IPS-NIHi11 (cell line): ENCODE measurements around the gene TRAPPC2L.
"Not testable (repeated sequence)": the region's sequence is repeated elsewhere in the genome, so short reads cannot be mapped to it uniquely, and the experiment has no call there.

ENCODE experiments used
- DNase-seq: peaks from one replicate; pipeline ENCODE4 v3.0.0; 2012; ENCODE audit warnings: mixed read lengths, low spot score

TRAPPC2L gene

GRCh38 chr16:88893127-88893968 is 36.4 kb downstream of the TRAPPC2L start:
- DNase-seq, result no peak

DNA sequence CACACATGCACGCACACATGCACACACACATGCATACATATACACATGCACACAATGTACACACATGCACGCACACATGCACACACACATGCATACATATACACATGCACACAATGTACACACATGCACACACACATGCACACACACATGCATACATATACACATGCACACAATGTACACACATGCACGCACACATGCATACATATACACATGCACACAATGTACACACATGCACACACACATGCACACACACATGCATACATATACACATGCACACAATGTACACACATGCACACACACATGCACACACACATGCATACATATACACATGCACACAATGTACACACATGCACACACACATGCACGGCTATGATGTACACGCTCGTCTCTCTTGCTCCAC is 37.3 kb downstream of the TRAPPC2L start:
- not testable (repeated sequence) for DNase-seq

- no peak for DNase-seq
These were observed 37.9 kb downstream of the TRAPPC2L start for GRCh38 chr16:88894681-88895300.

DNA sequence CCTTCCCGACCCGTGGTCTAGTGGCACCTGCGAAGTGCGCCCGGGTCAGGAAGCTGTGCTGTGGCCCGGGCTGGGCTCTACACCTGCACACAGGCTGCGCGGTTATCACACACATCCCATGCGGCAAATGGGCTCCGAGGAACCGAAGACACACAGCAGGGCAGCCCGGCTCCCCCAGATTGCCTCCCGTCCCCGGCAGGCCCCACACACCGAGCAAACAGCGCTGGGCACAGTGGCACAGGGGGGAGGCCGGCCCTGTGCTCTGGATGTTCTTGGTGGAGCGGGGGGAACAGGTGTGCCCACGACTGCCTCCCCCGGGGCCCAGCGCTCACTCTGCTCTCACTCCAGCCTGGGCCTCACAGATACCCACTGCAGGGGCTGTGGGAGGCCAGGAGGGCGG is 38.4 kb downstream of the TRAPPC2L start:
- no peak for DNase-seq

- no peak for DNase-seq
These were observed 39.5 kb downstream of the TRAPPC2L start for GRCh38 chr16:88896238-88897070.

DNA sequence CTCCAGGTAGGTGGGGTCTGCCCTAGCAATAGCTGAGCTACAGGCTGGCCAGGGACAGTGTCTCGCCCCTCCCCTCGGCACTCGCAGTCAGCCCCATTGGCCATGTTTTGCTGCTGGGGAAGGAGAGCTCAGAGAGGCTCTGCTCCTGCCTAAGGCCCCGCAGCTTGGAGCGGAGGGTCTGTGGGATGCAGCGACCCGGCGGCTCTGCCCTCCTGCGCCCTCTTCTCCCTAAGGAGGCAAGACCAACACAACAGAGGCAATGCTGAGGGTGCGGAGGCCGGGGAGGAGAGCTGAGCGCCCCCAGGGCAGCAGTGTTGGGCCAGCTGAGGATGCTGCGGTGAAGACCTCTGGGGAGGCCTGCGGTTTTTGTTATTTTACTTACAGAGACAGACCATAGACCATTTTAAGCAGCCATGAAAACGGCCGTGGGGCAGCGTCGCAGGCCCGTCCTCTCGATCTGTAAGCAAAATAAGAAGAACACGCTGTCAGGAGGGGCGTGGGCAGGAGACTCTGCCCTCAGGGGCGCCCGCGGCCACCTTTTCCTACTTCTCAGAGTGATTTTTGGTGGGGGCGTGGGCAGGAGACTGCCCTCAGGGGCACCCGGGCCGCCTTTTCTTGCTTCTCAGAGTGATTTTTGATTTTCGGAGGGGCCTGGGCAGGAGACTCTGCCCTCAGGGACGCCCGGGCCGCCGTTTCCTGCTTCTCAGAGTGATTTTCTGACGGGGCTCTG is 40.9 kb downstream of the TRAPPC2L start:
- DNase-seq, result no peak

DNA sequence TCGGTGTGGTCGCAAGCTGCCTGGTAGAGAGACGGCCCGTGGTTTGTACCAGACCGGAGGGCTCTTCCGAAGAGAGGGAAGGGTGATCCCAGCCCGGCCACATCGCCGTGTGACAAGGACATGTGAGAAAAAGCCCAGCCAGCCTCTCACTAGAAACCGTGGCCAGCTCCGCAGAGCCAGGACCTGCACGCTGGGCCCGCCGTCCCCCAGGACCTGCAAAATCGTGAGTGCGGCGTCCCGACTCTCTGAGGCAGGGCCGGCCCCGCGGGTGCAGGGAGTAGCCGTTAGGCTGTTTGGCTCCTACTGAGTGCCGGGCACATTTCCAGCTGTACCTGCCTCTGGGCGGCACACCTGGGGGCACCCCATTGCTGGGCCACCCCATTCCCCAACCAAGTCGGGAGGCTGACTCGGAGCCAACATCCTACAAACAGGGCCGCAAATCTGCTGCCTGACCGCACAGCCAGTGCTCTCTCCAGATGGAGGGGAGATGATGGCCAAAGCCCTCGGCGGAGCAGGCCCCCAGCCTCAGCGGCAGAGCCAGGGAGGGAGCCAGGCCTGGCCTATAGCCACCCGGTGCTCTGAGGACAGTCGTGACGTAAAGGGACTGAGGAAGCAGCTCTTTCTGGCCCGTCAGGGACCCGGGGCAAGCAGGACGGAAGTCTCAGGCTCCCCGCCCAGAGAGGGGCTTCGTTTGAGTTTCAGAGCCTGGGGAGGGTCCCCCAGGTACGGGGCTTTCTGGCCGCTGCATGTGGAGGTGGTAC is 43.2 kb downstream of the TRAPPC2L start:
- no peak for DNase-seq

- no peak for DNase-seq
These were observed 43.7 kb downstream of the TRAPPC2L start for GRCh38 chr16:88900662-88901052.

DNA sequence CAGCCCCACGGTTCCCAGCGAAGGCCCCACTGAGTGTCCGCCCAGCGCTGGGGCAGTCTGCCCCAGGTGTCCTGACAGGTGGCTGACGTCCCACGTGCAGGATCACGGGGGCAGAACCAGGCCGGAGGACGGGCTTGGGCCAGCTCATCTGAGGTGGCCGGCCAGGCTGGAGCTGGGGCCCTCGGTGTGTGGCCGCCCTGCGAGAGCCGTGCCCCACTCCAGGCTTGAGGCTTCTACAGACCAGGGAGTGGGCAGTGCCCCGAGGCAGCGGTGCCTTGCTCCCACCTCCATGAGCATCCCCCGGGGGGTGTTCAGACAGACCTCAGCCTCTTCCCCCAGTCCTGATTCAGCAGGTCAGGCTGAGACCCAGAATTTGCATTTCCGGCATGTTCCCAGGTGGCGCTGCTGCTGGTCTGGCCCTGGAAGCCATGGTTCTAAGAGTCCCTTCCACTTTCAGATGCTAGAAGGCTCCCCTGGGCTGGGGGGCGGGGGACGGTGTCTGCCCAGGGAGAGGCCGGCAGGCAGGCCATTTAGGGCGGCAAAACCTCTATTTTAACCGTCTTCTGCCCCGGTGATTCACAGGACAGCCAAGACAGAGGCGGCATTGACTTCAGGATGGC is 44.9 kb downstream of the TRAPPC2L start:
- no peak for DNase-seq

GRCh38 chr16:88902744-88903143 is 45.8 kb downstream of the TRAPPC2L start:
- no peak for DNase-seq

DNA sequence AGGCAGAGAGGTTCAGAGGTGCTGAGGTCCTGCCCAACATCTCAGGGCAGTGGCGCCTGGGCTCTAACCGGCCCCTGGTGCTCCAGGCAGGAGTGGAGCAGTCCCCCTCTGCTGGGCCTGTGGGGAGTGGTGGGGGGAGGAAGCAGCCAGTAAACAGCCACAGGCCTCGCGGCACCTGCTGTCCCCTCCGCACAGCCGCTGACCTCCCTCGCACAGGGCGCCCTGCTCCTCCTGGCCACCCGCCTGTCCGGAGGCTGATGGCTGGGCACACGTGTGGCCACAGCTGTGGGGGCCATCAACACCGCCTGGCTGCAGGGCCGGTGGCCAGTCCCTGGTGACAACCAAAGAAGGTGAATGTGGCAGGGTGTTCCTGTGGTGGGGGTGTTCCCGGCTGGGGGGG is 46.3 kb downstream of the TRAPPC2L start:
- no peak for DNase-seq

- DNase-seq, result no peak
These were observed 47.9 kb downstream of the TRAPPC2L start for GRCh38 chr16:88904676-88905365.

DNA sequence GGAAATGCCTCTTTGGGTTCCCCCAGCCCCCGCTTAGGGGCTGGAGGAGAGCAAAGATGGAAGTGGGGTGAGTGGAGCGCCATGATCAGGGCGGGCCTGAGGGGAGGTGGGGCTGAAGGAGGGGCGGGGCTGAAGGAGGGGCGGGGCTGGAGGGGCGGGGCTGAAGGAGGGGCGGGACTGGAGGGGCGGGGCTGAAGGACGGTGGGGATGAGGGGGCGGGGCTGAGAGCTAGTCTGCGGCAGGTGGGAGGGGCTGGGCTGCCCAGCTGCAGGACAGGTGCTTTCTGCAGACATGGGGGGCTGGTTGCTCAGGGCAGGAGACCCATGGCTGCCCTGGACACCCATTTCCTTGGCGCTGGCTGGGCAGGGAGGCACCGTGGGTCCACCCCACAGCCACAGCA is 48.6 kb downstream of the TRAPPC2L start:
- DNase-seq, result peak; percentile 96

GRCh38 chr16:88906020-88906419 is 49.1 kb downstream of the TRAPPC2L start:
- DNase-seq, result no peak

DNA sequence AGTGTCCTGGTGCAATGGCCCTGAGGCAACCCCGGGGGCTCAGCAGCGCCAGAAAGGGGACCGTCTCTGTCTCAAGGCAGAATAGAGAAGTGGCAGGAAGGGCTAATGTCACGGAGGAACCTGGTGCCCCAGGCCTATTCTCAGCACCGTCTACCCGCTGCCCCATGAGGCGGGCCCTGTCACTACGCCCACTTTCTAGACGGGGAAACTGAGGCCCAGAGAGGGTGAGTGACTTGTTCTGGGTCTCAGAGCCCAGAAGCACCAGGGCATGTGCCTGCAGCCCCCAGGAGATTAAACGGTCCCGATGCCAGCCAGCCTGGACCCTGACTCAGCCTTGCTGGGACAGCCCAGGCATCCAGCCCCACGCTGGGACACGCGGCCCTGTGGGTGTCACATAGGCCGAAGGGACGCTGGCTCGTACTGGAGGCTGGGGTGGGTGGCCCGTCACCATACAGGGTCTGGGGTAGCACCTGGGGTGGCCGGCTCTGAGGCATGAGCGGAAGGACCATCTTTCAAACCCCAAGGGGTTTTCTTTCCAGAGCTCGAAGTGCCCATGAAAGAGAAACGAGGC is 49.7 kb downstream of the TRAPPC2L start:
- no peak for DNase-seq

DNA sequence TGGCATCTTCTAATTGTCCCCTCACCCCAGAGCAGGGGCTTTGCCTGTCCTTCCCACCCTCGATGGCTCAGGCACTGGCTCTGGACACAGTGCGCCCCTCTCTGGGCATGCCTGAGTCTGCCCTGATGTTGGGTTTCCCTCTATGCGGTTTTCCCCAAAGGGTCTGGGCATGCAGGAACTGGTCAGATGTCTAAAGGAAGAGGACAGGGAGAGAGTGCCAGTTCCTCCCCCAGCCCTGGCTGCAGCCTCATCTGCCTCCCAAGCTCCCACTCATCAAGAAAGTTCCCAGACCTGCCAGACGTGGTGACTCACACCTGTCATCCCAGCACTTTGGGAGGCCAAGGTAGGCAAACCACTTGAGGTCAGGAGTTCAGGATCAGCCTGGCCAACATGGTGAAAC is 50.8 kb downstream of the TRAPPC2L start:
- DNase-seq, result no peak

DNA sequence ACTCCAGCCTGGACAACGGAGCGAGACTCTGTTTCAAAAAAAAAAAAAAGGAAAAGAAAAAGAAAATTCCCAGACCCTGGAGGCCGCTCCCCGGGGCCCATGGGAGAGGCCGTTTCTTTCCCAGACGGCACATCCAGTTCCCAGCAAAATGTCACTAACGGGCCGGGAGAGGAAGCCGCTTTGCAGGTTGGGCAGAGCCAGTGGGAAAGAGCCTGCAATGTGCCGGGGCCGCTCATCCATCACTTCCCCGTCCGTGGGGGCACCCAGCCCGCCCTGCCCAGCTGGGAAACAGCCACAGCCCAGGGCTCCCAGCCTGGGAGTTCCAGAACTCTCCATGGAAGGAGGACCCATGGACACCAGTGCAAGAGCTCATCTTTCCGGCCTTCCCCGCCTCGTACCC is 51.4 kb downstream of the TRAPPC2L start:
- no peak for DNase-seq

- DNase-seq, result no peak
These were observed 52.7 kb downstream of the TRAPPC2L start for GRCh38 chr16:88909431-88910210.
